AG10803 (cell line): ENCODE measurements around the gene PPP1R16B.
A peak's percentile ranks its signal among the peaks of the same experiment; 100 is the strongest.

Experiments used
- DNase-seq: peaks from one replicate; pipeline ENCODE4 v3.0.0; 2010; ENCODE audit warnings: low read depth
- H3K4me3 ChIP-seq: 2 replicates; pipeline ENCODE4 v1.5.1; 2011; ENCODE audit warnings: mild to moderate bottlenecking, low read length, control low read depth
- TF ChIP-seq, protein P1 (sequence below): conservative IDR thresholded peaks from 2 replicates; pipeline ENCODE4 v1.5.1; 2011; ENCODE audit warnings: mild to moderate bottlenecking, low read length, control low read depth, inconsistent platforms

The PPP1R16B gene

DNA sequence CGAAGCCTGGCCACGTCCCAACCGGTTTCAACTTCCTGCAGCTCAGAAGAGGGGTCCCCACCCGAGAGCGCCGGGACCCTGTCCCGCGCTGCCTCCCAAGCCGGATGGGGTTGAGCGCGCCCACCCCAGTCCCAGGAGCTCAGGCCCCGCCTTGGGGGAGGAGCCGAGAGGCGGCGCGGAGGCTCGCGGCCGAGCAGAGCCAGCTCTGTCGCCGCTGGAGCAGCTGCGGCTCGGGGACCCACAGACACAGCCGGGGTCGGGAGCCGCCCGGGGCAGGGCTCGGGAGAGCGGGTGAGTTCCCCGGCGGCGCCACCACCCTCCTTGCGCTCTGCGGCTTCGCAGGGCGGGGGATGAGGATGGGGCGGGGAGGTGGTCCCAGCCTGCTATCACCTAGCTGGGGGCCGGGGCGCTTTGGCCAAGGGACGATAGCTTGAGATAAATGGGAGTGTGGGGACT, at the start of gene PPP1R16B:
Gene PPP1R16B (plus strand): TSS at position 196 of the 456 bp plus-strand sequence. CDS start 30,229 bp downstream, outside the sequence.
- DNase-seq: no peak
- TF ChIP-seq, protein P1, sequence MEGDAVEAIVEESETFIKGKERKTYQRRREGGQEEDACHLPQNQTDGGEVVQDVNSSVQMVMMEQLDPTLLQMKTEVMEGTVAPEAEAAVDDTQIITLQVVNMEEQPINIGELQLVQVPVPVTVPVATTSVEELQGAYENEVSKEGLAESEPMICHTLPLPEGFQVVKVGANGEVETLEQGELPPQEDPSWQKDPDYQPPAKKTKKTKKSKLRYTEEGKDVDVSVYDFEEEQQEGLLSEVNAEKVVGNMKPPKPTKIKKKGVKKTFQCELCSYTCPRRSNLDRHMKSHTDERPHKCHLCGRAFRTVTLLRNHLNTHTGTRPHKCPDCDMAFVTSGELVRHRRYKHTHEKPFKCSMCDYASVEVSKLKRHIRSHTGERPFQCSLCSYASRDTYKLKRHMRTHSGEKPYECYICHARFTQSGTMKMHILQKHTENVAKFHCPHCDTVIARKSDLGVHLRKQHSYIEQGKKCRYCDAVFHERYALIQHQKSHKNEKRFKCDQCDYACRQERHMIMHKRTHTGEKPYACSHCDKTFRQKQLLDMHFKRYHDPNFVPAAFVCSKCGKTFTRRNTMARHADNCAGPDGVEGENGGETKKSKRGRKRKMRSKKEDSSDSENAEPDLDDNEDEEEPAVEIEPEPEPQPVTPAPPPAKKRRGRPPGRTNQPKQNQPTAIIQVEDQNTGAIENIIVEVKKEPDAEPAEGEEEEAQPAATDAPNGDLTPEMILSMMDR: no peak
- peak within 1 kb of the TSS; percentile 34 for H3K4me3 ChIP-seq

DNA sequence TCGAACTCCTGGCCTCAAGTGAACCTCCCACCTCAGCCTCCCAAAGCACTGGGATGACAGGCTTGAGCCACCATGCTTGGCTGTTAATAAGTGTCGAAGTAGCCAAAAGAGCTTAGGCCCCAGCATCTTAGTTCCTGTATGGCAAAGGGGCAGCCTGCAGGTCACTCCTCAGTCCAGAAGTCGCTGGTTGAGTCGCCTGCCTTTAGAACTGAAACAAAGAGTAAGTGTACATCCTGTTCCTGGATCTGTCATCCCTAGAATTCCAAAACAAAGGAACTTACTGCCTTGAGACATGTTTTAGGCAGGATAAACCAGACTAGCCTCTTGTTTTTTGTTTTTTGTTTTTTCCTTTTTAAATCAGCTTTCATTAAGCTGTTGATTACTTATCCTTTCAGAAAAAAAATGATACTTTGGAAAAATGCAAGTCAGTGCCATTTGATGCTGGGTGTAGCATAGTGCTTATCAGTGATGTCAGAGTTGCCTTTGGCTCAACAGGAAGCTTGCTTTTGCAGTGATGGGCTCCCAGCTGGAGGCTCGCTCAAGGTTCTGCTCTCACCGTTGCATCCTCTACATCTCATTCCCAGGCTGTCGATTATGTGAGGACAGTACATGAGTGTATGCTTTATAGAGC, 48.2 kb upstream of the PPP1R16B start:
- TF ChIP-seq, protein P1: no peak
- DNase-seq: no peak
- H3K4me3 ChIP-seq: no peak overlapping the region

DNA sequence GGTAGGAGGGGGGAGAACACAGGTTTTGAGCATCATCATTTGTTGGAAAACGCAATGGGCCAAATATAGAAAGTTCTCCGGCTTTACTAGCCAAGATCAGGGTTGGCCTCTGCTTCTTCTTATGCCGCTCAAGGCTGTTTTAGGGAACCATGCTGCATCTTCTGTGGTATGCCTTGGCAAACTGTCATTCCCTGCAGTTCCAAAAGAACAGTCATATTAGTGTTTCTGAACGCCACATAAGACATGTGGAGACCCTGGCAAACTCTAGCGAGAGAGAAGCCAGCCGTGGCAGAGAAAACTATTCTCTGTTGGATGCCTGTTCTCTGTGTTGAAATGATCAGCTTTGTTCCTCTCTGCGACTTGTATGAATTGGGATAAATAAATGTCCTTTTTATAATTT, 46.4 kb upstream of the PPP1R16B start:
- TF ChIP-seq, protein P1: no peak
- no peak for DNase-seq

DNA sequence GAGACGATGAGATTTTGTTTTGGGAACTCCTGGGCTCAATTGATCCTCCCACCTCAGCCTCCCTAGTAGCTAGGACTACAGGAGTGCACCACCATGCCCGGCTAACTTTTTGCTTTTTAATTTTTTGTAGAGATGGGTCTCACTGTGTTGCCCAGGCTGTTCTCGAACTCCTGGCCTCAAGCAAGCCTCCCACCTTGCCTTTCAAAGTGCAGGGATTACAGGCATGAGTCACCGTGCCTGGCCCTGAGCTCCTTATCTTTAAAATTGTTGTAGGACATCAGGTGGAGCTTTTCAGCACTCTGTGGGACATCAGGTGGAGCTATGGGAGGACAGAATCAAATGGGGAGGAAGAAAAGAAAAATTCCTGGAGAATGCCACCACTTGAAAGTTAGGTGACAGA, 44.5 kb upstream of the PPP1R16B start:
- no peak overlapping the region for H3K4me3 ChIP-seq
- TF ChIP-seq, protein P1: no peak
- DNase-seq: no peak

More for the DNA sequence above, 46.4 kb upstream of the PPP1R16B start:
- no peak overlapping the region for H3K4me3 ChIP-seq

DNA sequence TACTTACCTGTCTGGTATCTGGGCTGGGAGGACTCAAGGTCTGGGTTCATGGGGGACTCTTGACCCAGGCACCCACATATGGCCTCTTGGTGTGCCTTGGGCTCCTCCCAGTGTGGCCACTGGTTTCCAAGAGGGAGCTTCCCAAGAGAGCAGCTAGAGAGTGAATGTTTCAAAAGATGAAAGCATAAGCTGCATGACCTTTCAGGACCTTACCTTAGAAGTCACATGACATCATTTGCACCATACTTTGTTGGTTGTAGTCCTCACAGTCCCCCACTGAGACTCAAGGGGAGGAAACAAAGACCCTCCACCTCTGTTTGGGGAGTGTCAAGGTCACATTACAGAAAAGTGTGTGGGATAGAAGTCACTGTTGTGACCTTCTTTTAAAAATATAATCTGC, 43.3 kb upstream of the PPP1R16B start:
- H3K4me3 ChIP-seq: no peak overlapping the region
- TF ChIP-seq, protein P1: no peak
- DNase-seq: no peak

DNA sequence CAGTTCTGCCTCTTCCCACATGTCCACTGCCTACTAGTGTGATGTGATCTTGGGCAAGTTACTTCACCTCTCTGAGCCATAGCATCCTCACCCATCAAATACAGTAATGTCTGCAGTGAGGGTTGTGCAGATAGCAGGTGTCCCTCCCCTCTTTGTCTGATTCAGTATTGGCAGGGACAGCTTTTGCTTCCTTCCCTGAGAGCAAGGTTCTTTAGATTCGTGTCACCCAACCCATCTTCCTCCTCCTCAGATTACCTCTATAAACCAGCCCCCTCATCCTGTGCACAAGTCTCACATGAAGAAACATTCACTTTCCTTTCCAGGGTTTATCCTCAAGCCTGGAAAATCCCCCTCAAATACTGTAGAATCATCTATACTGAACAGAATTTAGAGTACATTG, 41.9 kb upstream of the PPP1R16B start:
- DNase-seq: no peak
- H3K4me3 ChIP-seq: no peak overlapping the region
- TF ChIP-seq, protein P1: no peak

DNA sequence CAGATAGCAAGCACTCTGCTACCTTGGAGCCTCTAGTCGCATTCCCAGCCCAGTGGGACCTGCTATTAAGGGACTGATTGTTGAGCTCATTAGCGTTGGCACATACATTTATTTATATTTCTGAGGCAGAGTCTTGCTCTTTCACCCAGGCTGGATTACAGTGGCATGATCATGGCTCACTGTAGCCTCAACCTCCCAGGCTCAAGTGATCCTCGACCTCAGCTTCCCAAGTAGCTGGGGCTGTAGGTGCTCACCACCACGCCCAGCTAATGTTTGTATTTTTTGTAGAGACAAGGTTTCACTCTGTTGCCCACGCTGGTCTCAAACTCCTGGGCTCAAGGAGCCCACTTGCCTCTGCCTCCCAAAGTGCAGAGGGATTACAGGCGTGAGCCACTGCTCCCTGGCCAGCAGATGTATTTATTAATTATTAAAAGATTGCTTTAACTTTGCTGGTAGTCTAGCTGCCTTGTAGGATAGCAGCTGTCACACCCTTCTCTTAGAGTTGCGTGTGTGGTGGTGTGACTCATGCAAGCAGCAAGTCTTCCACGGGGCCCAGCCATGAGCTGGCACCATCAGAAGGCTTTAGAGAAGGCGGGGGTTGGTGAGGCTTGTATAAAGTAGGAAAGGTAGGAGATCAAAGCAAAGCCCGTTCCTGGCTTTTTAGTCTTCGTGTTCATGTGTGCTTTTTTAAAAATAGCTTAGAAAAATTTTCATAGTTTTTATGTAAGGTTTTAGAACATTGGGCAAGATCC, 40.8 kb upstream of the PPP1R16B start:
- DNase-seq: peak; percentile 87
- H3K4me3 ChIP-seq: no peak overlapping the region
- TF ChIP-seq, protein P1: no peak
